Loucy (cell line): Measurements from ENCODE around the gene RAVER2.

Source experiments
- CTCF ChIP-seq: fragments of 200-600 bp; sonication (generic); conservative IDR thresholded peaks from 2 replicates; pipeline ENCODE4 v1.5.1; 2014; ENCODE audit warnings: mild to moderate bottlenecking, antibody characterized with exemption, low read length
- EZH2phosphoT487 ChIP-seq: fragments of 200-600 bp; IDR thresholded peaks from 2 replicates; pipeline ENCODE4 v1.6.1; 2018; ENCODE audit warnings: antibody characterized with exemption, mild to moderate bottlenecking, moderate library complexity, borderline replicate concordance

- TF ChIP-seq CTCF, result no peak
- TF ChIP-seq EZH2phosphoT487, result no peak
These were observed 84.0 kb downstream of the RAVER2 start for GRCh38 chr1:64828829-64829228.
